Astrocyte of the hippocampus (primary cell): ENCODE results near the gene DNAAF8.

Experiments used
- DNase-seq: peaks from one replicate; pipeline ENCODE4 v3.0.0; 2011; ENCODE audit warnings: low read depth, low spot score

The DNAAF8 gene

DNA sequence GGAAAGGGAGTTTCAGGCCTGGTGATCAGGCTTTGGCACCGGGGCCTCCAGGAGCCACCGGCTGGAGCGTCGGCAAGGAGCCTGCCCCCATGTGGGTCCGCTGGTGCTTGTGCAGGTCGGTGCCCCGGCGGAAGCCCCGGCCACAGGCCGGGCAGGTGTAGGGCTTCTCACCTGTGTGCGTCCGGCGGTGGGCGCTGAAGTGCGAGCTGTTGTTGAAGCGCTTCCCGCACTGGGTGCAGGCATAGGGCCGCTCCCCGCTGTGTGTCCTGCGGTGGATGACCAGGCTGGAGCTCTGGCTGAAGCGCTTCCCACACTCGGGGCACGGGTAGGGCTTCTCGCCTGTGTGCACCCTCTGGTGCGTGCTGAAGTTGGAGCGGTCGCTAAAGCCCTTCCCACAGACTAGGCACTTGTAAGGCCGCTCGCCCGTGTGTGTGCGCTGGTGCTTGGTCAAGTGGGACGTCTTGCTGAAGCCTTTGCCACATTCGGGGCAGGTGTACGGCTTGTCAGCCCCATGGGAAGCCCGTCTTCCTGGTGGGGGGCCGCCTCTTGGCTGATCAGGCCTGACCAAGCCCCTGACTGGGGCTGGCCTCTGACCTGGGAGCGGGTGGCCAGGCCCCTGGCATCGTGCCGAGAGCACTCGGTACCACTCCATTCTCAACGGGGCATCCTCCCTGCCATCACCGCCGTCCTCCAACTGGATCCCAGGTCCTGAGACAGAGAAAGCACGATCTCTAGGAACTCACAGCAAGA lies 18.2 kb downstream of the DNAAF8 start:
- DNase-seq, result no peak

DNA sequence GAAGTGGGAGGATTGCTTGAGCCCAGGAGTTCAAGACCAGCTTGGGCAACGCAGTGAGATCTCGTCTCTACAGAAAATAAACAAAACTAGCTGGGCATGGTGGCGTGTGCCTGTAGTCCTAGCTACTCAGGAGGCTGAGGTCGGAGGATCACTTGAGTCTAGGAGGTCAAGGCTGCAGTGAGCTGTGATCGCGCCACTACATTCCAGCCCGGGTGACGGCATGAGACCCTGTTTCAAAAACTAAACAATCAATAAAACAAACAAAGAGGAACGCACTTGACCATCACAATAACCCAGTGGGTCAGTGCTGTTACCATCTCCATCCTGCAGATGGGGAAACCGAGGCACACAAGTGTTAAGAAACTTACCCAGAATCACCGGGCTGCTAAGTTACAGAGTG lies 18.9 kb downstream of the DNAAF8 start:
- DNase-seq, result no peak

DNA sequence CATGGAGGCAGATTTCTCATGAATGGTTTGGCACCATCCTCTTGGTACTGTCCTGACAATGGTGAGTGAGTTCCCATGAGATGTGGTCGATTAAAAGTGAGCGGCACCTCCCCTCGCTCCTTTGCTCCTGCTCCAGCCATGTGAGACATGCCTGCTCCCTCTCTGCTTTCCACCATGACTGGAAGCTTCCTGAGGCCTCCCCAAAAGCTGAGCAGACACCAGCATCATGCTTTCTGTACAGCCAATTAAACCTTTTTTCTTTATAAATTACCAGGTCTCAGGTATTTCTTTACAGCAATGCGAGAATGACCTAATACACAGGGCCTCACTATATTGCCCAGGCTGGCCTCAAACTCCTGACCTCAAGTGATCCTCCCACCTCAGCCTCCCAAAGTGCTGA lies 20.5 kb downstream of the DNAAF8 start:
- DNase-seq, result no peak

DNA sequence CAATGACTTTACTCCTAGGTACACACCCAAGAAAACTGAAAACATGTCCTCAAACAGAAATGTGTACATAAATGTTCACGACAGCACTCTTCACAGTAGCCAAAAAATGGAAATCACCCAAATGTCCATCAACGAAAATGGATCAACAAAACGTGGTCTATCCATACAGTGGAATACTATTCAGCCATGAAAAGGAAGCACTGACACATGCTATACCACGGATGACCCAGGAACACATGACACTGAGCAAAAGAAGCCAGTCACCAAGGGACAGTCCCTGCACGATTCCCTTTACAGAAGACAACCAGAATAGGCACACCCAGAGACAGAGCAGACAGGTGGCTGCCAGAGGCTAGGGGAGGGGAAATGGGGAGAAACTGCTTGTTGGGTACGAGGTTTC lies 21.4 kb downstream of the DNAAF8 start:
- DNase-seq, result no peak

DNA sequence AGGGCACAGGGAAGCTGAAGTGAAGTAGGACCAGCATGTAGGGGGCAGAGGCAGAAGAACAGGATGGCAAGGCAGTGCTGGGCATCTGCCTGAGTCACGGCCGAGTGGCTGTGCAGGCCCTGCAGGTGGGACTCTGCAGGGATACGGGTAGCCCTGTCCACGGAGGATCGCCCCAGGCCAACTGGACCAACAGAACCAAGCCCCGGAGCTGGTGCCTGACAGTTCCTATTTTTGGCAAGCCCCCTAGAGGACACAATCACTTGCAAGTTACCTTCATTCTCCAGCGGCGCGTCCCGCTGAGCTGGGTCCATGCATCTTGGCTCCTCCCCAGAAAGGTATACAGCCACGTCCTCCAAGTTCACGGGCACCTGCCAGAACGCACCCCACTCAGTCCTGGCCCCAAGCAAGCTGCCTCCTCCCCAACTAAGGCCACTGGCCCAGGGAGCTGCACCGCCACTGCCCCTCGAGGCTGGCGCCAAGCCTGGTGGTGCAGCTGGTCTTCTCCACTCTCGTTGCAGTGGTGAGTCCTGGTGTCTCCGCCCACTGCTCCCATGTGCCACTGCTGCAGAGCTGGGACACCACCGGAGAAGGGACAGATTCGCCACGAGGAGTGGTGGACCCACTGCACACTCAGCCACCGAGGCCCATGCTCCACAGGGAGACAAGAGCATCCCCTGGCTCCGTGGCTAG lies 26.0 kb downstream of the DNAAF8 start:
- DNase-seq, result no peak

DNA sequence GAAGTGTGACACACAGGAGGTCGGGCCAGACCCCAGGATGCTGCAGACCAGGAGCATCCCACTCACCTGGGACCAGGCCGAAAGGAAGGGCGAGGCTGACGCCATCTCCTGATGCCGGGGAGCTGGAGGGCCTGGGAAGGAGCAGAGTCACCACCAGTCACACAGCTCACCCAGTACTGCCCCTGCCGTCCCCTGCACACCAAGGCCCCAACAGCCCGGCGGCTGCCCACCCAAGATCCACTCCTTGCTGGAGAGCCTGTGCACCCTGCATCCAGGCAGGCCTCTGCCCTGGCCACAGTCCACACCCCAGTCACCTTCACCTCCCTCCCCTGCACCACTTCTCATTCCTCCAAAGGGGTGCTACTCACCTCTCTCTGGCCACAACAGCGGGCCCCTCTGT lies 27.9 kb downstream of the DNAAF8 start:
- DNase-seq, result no peak

DNA sequence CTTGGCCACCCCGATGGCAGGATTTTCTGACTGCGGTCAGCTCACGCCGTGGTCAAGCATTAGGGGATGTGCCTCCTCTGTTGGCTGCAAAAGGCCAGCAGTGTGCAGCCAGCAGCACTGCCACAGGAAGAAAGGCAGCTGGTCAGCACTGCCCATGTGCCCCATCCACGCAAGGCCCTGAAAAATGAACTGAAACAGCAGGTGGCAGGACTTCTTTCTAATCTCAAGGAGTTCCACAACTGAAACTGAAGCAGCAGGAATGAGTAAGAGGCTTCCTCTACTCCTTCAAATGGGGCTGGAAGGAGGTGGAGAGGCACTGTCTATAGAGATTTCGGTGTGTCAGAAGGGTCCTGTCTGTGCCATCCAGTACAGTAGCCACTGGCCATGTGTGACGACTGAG lies 29.5 kb downstream of the DNAAF8 start:
- DNase-seq, result no peak

DNA sequence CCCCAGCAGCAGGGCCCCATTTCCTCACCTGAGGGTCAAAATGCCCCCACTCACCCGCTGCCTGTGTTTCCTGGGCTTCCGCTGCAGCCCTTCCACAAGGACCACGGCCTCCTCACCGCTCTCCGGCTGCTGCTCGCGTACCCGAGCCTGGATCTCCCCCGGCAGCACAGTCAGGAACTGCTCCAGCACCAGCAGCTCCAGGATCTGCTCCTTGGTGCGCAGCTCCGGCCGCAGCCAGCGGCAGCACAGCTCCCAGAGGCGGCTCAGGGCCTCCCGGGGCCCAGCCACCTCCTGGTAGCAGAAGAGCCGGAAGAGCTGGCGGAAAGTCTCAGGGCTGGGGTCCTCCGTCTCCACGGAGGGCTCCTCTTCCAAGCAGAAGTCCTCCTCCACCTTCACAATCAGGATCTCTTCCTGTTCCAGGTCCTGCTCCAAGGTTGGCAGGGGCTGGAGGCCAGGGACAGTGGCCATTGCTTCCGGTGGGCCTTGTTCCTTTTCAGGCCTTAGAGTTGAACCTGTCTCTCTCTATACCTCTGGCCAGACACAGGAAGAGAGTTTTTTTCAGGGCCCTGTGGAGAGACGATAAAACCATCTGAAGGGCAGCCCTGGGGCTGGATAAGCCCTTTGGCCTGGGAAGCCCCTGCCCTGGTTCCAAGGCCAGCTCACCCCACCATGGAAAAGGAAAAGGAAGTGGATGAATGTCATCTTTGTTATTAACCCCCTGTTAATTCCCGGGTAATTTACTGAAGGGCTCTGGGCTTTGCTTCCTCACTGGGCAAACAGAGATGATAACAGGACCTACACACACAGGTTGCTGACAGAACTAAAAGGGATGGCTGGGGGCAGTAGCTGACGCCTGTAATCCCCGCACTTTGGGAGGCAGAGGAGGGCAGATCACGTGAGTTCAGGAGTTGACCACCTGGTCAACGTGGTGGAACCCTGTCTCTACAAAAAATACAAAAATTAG lies 31.5 kb downstream of the DNAAF8 start:
- DNase-seq, result no peak

DNA sequence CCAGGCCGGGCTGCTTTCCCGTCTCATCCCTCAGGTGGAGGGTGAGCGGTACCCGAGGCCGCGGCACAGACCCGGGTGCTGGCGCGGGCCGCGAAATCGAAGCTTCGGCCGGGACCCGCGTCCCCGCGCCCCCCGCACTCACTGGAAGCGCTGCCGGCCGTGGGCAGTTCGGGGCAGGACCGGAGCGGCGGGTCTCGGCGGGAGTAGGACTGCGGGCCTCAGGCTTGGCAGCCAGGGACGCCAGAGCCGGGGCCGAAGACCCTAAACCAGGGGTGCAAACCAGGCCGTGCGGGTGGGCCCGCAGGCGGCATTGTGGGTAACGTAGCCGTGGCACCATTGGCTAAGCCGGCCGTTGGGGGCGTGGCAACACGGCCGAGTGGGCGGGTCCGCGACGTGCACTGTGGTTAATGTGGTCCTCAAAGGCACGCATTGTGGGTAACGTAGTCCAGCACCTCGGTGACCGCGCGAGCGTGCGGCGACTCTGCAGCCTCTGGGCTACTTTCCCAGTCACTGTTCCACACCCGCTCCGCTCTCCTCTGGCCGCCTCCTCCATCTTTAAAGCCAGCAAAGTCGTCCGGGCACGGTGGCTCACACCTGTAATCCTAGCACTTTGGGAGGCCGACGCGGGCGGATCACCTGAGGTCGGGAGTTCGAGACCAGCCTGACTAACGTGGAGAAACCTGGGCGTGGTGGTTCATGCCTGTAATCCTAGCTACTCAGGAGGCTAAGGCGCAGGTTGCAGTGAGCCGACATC lies 32.7 kb downstream of the DNAAF8 start, which contains the start of gene ZNF500:
ZNF500 (minus strand) TSS at position 288 of the 754 bp plus-strand sequence. CDS start 1,184 bp downstream, outside the sequence.
- peak; percentile 99 for DNase-seq

DNA sequence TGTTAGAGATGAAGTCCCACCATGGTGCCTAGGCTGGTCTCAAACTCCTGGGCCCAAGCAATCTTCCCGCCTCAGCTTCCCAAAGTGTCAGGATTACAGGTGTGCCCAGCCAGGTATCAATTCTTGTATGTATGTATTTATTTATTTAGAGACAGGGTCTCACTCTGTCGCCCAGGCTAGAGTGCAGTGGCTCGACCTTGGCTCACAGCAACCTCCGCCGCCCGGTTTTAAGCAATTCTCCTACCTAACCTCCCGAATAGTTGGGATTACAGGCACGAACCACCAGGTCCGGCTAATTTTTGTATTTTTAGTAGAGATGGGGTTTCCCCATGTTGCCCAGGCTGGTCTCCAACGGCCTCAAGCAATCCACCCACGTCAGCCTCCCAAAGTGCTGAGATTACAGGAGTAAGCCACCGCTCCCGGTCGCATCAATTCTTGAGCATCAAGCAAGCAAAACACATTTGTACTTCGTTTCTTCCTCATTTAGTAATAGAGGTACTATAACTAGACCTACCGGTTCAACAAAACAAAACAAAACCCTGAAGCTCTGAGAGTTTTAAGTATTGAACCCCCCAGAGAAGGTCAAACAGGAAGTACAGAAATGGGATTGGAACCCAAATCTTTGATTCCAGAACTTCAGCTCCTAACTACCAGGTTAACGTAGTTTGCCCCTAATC lies 33.7 kb downstream of the DNAAF8 start:
- no peak for DNase-seq

DNA sequence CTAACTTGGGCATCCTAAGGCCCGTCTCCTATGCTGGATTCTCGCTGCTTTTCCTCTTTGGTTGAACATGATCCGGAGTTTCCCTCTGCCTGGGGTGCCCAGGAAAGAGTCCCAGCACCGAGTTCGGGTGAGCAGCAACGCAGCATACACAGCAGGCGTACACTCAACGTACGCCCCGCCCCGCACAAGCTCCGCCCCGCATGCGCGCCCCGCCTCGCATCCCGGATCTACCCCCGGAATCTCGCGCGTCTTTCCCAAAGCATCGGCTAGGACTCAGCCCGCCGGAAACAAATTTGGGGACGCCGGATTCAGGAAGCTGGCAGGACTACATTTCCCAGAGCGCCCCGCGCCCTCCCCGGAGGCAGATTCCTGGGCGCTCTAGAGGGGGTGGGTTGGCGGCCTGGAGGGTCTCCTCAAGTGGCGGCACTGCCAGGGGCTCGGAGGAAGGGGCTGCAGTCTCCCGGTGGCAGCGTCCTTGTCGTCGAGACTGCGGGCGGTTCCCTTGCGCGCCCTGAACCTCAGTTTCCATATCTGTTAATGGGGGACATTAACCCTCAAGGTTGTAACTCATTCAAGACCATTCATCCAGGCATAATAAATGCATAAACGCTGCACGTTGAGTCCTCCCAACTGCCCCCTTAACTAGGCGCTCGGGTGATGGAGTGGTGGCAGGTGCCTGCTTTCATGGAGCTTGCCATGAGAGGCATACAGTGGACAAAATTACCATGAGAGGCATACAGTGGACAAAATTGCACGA lies 34.4 kb downstream of the DNAAF8 start:
- DNase-seq, result peak; percentile 98

DNA sequence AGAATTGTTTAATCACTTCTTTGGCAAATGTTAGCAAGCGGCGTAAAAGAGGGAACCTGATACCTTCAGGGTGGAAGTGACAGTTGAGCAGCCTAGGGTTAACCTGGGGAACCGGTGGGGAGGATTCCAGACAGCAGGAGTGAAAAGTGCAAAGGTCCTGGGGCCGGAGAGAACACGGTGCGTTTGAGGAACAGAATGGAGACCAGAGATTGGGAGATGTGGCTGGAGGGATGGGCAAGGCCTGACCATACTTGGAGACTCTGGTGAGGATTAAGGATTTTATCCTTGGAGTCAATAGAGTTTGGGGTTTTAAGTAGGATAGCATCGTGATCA lies 34.9 kb downstream of the DNAAF8 start:
- DNase-seq, result no peak

DNA sequence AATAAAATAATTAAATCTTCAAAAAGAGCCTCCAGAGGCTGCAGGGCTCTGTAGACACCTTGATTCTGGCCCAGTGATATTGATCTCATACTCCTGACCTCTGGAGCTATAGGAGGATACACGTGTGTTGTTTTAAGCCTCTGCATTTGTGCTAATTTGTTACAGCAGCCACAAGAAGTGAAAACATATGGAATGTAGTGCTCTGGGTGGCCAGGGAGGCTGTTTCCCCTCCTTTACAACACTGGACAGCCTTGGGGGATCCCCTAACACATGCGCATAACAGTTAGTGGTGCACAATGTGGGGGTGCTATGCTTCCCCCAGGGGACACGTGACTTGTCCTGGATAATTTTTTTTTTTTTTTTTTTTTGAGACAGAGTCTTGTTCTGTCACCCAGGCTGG lies 37.3 kb downstream of the DNAAF8 start:
- DNase-seq, result no peak

DNA sequence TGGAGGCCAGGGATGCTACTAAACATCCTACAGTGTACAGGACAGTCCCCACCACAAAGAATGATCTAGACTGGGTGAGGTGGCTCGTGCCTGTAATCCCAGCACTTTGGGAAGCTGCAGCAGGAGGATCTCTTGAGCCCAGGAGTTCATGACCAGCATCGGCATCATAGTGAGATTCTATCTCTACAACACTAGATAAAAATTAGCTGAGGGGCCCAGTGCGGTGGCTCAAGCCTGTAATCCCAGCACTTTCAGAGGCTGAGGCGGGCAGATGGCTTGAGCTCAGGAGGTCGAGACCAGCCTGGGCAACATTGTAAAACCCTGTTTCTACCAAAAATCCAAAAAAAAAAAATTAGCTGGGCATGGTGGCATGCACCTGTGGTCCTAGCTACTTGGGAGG lies 38.0 kb downstream of the DNAAF8 start:
- DNase-seq, result no peak

DNA sequence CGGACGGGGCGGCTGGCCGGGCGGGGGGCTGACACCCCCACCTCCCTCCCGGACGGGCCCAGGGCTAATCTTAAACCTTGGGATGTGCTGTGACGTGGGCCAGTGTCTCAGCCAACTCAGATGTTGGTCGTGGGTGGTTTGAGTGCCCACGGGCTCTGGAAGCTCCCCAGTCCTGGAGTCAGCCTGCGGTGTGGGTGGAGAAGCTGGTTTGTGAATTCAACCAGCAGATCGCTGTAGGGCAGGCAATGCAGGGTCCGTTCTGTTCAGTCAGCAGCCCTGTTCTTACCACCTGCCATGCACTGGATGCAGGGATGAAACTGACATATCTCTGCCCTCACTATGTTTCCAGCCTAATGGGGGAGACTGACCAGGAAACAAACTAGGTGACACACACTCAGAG lies 40.7 kb downstream of the DNAAF8 start:
- no peak for DNase-seq

DNA sequence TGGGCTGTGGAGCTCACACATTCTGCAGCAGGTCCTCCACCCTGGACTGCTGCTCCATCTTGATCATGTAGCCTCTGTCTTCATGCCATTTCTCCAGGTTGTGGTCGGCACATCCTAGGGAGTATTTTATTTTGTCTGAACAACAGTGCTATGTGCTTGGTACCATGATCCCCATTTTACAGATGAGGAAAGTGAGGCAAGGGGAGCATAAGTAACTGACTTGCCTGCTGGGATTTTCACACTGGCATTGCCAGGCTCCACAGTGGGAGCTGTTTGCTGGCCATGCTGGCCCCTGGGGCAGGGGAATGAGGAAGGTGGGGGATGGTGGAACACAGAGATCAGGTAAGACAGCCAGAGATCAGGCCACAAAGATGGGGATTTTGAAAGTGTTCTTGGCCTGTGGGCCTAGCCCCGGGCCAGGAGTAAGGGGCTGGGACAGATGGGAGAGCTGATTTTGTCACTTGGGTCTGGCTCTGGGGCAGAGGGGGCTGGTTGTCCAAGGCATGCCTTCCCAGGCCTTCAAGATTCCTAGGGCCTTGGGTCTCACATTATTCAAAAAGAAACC lies 41.9 kb downstream of the DNAAF8 start:
- DNase-seq, result no peak

DNA sequence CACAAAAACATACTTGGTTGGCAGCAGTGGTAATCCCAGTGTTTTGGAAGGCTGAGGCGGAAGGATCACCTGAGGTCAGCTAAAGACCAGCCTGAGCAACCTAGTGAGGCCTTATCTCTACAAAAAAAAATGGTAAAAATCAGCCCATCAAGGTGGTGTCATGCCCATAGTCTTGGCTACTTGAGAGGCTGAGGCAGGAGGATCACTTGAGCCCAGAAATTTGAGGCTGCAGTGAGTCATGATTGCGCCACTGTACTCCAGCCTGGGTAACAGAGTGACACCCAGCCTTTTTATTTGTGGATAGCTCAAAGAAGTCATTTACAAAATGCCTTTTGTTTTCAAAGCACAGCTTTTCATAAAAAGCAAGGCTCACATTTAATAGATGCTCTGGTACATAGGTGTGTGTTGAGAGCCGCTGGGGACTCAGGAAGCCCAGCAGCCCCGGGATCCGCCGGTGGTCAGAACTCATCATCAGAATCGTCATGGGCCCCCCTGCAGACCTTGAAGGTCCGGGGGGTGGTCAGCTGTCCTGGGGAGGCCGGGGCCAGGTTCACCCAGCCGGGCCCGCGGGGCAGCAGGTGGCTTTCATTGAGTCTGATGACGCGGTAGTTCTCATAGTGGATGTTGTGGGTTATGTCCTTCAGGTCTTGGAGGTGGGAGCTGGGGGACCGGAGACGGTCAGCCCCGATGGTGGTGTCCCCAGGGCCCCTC lies 43.2 kb downstream of the DNAAF8 start:
- DNase-seq, result no peak

DNA sequence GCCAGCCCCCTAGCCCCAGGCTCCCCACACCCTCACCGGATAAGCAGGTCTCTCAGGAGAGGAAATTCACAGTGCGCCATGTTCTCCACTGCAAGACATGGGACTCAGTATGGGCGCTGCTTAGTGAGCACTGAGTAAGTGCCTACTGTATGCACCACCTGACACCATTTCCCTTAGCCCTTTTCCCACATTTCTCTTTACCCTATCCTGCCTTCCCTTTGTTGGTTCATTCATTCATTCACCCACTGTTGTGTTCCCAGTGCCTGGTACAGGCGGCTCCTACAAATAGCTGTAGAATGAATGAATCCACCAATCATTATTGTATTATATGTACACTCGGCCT lies 43.7 kb downstream of the DNAAF8 start:
- no peak for DNase-seq

DNA sequence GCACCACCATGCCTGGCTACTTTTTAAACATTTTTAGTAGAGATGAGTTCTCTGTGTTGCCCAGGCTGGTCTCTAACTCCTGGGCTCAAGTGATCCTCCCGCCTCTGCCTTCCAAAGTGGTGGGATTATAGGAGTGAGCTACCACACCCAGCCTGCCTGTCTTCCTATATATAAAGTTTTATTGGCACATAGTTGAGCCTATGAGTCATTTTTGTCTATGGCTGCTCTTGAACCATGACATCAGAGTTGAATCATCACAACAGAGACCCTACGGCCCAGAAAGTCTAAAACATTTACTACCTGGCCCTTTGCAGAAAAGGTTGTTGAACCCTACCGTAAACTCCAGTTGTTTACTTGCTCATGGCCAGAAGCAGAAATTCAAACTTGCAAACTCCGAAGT lies 45.9 kb downstream of the DNAAF8 start:
- no peak for DNase-seq
